Measurements from ENCODE around the gene RSPH3.

RSPH3 gene

GRCh38 chr6:158947284-158947683 is 52.7 kb downstream of the RSPH3 start:
- no peak for DNase-seq
- TF ChIP-seq CTCF (IDR thresholded peaks at IDR 0.05; ENCODE audit: low read depth, low read length), result no peak
- no peaks in the 10 kb centered on the region for H3K36me3 ChIP-seq
- H3K27me3 ChIP-seq, result no peaks in the 10 kb centered on the region
- no peaks in the 10 kb centered on the region for H3K4me1 ChIP-seq
- no peak overlapping the region for H3K4me3 ChIP-seq (ENCODE audit: low read depth, low read length)
- H3K9me3 ChIP-seq, result no peaks in the 10 kb centered on the region

- Histone ChIP-seq H3K36me3 (no peaks in the 10 kb centered on the region), H3K27me3 (no peaks in the 10 kb centered on the region), H3K9me3 (no peaks in the 10 kb centered on the region), H3K4me3 (ENCODE audit: low read depth, low read length) (no peak overlapping the region), H3K4me1 (no peaks in the 10 kb centered on the region)
- TF ChIP-seq CTCF (IDR thresholded peaks at IDR 0.05; ENCODE audit: low read depth, low read length), result no peak
- DNase-seq, result no peak
Measured at GRCh38 chr6:158943380-158944032, 56.5 kb downstream of the RSPH3 start.

- H3K4me1 ChIP-seq, result no peaks in the 10 kb centered on the region
- no peak for TF ChIP-seq CTCF (IDR thresholded peaks at IDR 0.05; ENCODE audit: low read depth, low read length)
- H3K9me3 ChIP-seq, result no peaks in the 10 kb centered on the region
- no peak for DNase-seq
- no peaks in the 10 kb centered on the region for H3K27me3 ChIP-seq
- H3K4me3 ChIP-seq (ENCODE audit: low read depth, low read length), result no peak overlapping the region
- no peaks in the 10 kb centered on the region for H3K36me3 ChIP-seq
Measured at GRCh38 chr6:158942349-158942748, 57.7 kb downstream of the RSPH3 start.

GRCh38 chr6:158941246-158941645 is 58.8 kb downstream of the RSPH3 start:
- Histone ChIP-seq H3K4me3 (ENCODE audit: low read depth, low read length) (no peak overlapping the region), H3K9me3 (no peaks in the 10 kb centered on the region), H3K4me1 (no peaks in the 10 kb centered on the region), H3K36me3 (no peaks in the 10 kb centered on the region), H3K27me3 (no peaks in the 10 kb centered on the region)
- no peak for DNase-seq
- no peak for TF ChIP-seq CTCF (IDR thresholded peaks at IDR 0.05; ENCODE audit: low read depth, low read length)

- no peaks in the 10 kb centered on the region for H3K27me3 ChIP-seq
- TF ChIP-seq CTCF (IDR thresholded peaks at IDR 0.05; ENCODE audit: low read depth, low read length), result no peak
- H3K4me1 ChIP-seq, result no peaks in the 10 kb centered on the region
- no peaks in the 10 kb centered on the region for H3K9me3 ChIP-seq
- no peaks in the 10 kb centered on the region for H3K36me3 ChIP-seq
- H3K4me3 ChIP-seq (ENCODE audit: low read depth, low read length), result no peak overlapping the region
- no peak for DNase-seq
Measured at GRCh38 chr6:158939255-158940159, 60.5 kb downstream of the RSPH3 start.

GRCh38 chr6:158938811-158939254 is 61.2 kb downstream of the RSPH3 start:
- Histone ChIP-seq H3K27me3 (no peaks in the 10 kb centered on the region), H3K9me3 (no peaks in the 10 kb centered on the region), H3K36me3 (no peaks in the 10 kb centered on the region), H3K4me1 (no peaks in the 10 kb centered on the region), H3K4me3 (ENCODE audit: low read depth, low read length) (no peak overlapping the region)
- no peak for TF ChIP-seq CTCF (IDR thresholded peaks at IDR 0.05; ENCODE audit: low read depth, low read length)
- no peak for DNase-seq
